H1 (cell line): ENCODE data around the gene FBXW5.

ENCODE experiments used
- CHD1 ChIP-seq: IDR thresholded peaks from 2 replicates; pipeline ENCODE4 v1.6.1; 2012; ENCODE audit warnings: low read depth, low read length, improper control_type of control experiment
- CTCF ChIP-seq, 3 experiments: IDR thresholded peaks; 1 replicate in 2 of 3; 2 replicates in 1 of 3; pipeline versions ENCODE4 v1.5.1 to v1.6.1; 2011; ENCODE audit warnings: low read length in 3 of 3, mild to moderate bottlenecking in 3 of 3, inconsistent platforms in 2 of 3, low read depth in 1 of 3, moderate library complexity in 1 of 3; ENCODE audit not compliant: insufficient read depth in 1 of 3; ENCODE audit errors: control extremely low read depth in 1 of 3
- EZH2 ChIP-seq: fragments of 200-600 bp; sonication (generic); IDR thresholded peaks from 2 replicates; pipeline ENCODE4 v1.7.1; 2012; ENCODE audit warnings: low read depth, mild to moderate bottlenecking, moderate library complexity, low read length, inconsistent platforms; ENCODE audit not compliant: severe bottlenecking
- MAX ChIP-seq: IDR thresholded peaks from 2 replicates; pipeline ENCODE4 v1.6.1; 2012; ENCODE audit warnings: inconsistent platforms
- POLR2A ChIP-seq, 2 experiments: IDR thresholded peaks; 1 replicate in 1 of 2; 2 replicates in 1 of 2; pipeline ENCODE4 v1.6.1; 2011; ENCODE audit warnings: low read depth in 2 of 2, low read length in 2 of 2, mild to moderate bottlenecking in 2 of 2; ENCODE audit errors: control extremely low read depth in 1 of 2
- POLR2AphosphoS5 ChIP-seq: IDR thresholded peaks from 2 replicates; pipeline ENCODE4 v1.6.1; 2011; ENCODE audit warnings: low read depth, low read length
- RAD21 ChIP-seq, 2 experiments: IDR thresholded peaks in 1 of 2; conservative IDR thresholded peaks in 1 of 2; 2 replicates each; pipeline ENCODE4 v1.6.1; 2011; ENCODE audit warnings: low read depth in 2 of 2, low read length in 2 of 2, improper control_type of control experiment in 1 of 2, inconsistent platforms in 1 of 2, mild to moderate bottlenecking in 1 of 2, moderate library complexity in 1 of 2
- SP1 ChIP-seq: IDR thresholded peaks from 2 replicates; pipeline ENCODE4 v1.6.1; 2011; ENCODE audit warnings: low read depth, low read length
- SRF ChIP-seq: IDR thresholded peaks from 2 replicates; pipeline ENCODE4 v1.6.1; 2011; ENCODE audit warnings: mild to moderate bottlenecking, low read depth, low read length, moderate library complexity
- ZNF274 ChIP-seq: IDR thresholded peaks from 2 replicates; pipeline ENCODE4 v1.7.0; 2012; ENCODE audit warnings: low read length, borderline replicate concordance; ENCODE audit errors: extremely low read depth

- TF ChIP-seq CTCF (IDR thresholded peaks at IDR 0.05; ENCODE audit: control extremely low read depth in 1 of 3, insufficient read depth in 1 of 3, low read depth in 1 of 3, low read length in 3 of 3) (no peak), RAD21 (IDR thresholded peaks at IDR 0.05 in 1 of 2, conservative IDR thresholded peaks at IDR 0.05 in 1 of 2; ENCODE audit: low read depth in 2 of 2, low read length in 2 of 2) (no peak), EZH2 (no peak), CHD1 (no peak), POLR2AphosphoS5 (no peak), ZNF274 (no peak), SRF (no peak), POLR2A (IDR thresholded peaks at IDR 0.05; ENCODE audit: control extremely low read depth in 1 of 2, low read depth in 2 of 2, low read length in 2 of 2) (no peak), SP1 (no peak), MAX (no peak)
Measured at GRCh38 chr9:136949239-136949816, 4.8 kb upstream of the FBXW5 start.
